ENCODE measurements around the gene CYP26C1. TPM values are rescaled to one million over a fixed set of nuclear protein-coding genes. Genes with fewer than 3 reads are reported as not detected.

The CYP26C1 gene
- total RNA-seq, 1 donor from 2014 or later = not detected

Other genes starting within 250 kb of the CYP26C1 start
- 3.1 TPM for gene EXOC6, start 212.3 kb upstream of the CYP26C1 start, total RNA-seq
- not detected for gene CYP26A1, start 13.1 kb downstream of the CYP26C1 start, total RNA-seq

Measured in esophagus mucosa (tissue), 1 donor.